Measurements from ENCODE around the gene HELZ. TPM values are rescaled to one million over a fixed set of nuclear protein-coding genes. Genes with fewer than 3 reads are reported as not detected.

Gene HELZ
- total and polyA plus RNA-seq, 2 donors (not counting 1 experiment from before 2014, with no cell fraction given): 18.9 to 28.1 TPM

DNA sequence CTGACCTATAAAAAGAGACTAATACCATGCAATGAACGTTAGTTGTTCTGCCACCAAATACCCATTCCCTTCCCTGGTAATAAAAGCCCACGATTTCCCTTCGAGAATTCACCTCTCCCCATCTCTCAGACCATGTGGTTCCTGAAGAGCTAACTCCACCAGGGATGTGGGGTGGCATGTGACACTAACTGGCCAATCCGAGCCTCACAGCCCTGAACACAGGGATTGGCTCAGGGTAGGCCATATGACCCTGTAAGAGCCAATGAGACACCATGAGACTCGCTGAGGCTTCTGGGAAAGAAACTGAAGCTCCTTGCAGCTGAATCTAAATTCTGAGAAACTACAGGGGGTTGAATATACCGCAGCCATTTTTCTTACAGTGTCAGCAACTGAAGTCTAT, 21.1 kb downstream of the HELZ start:
- H3K27ac ChIP-seq (ENCODE audit: insufficient read depth, low read length): no peak overlapping the region
- no peak overlapping the region for H3K4me3 ChIP-seq (replicated peaks in 1 of 4; ENCODE audit: control extremely low read depth in 1 of 4, insufficient read depth in 1 of 4, low read depth in 3 of 4, low read length in 4 of 4)
- peaks cover 28% of the 10 kb centered on the region for H3K79me2 ChIP-seq (ENCODE audit: control insufficient read depth, insufficient read depth, low read length)
- H3K4me1 ChIP-seq (ENCODE audit: control insufficient read depth, extremely low read depth, insufficient read depth, low read length): peaks cover 2% of the 10 kb centered on the region
- H3K4me2 ChIP-seq (ENCODE audit: extremely low read depth, insufficient read depth, low read length): no peak overlapping the region
- no peaks in the 10 kb centered on the region for H3K27me3 ChIP-seq (ENCODE audit: control insufficient read depth, insufficient read depth, low read length)
- no peaks in the 10 kb centered on the region for H4K20me1 ChIP-seq (ENCODE audit: control insufficient read depth, extremely low read depth, insufficient read depth, low read length)
- H3K9ac ChIP-seq (ENCODE audit: insufficient read depth, low read length): no peak overlapping the region
- no peaks in the 10 kb centered on the region for H3K9me3 ChIP-seq (ENCODE audit: control insufficient read depth, insufficient read depth, low read depth, low read length)
- DNase-seq (ENCODE audit: low read depth in 2 of 2): no peak
- H2AFZ ChIP-seq (ENCODE audit: low read length): no peak overlapping the region
- H3K36me3 ChIP-seq (ENCODE audit: control insufficient read depth, insufficient read depth, low read length): no peaks in the 10 kb centered on the region
- TF ChIP-seq, protein P1, sequence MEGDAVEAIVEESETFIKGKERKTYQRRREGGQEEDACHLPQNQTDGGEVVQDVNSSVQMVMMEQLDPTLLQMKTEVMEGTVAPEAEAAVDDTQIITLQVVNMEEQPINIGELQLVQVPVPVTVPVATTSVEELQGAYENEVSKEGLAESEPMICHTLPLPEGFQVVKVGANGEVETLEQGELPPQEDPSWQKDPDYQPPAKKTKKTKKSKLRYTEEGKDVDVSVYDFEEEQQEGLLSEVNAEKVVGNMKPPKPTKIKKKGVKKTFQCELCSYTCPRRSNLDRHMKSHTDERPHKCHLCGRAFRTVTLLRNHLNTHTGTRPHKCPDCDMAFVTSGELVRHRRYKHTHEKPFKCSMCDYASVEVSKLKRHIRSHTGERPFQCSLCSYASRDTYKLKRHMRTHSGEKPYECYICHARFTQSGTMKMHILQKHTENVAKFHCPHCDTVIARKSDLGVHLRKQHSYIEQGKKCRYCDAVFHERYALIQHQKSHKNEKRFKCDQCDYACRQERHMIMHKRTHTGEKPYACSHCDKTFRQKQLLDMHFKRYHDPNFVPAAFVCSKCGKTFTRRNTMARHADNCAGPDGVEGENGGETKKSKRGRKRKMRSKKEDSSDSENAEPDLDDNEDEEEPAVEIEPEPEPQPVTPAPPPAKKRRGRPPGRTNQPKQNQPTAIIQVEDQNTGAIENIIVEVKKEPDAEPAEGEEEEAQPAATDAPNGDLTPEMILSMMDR (conservative IDR thresholded peaks at IDR 0.05 in 1 of 2, IDR thresholded peaks at IDR 0.05 in 1 of 2; ENCODE audit: low read depth in 1 of 2, low read length in 2 of 2): no peak
- TF ChIP-seq EZH2 (IDR thresholded peaks at IDR 0.05; ENCODE audit: low read length, missing control alignments): no peak

DNA sequence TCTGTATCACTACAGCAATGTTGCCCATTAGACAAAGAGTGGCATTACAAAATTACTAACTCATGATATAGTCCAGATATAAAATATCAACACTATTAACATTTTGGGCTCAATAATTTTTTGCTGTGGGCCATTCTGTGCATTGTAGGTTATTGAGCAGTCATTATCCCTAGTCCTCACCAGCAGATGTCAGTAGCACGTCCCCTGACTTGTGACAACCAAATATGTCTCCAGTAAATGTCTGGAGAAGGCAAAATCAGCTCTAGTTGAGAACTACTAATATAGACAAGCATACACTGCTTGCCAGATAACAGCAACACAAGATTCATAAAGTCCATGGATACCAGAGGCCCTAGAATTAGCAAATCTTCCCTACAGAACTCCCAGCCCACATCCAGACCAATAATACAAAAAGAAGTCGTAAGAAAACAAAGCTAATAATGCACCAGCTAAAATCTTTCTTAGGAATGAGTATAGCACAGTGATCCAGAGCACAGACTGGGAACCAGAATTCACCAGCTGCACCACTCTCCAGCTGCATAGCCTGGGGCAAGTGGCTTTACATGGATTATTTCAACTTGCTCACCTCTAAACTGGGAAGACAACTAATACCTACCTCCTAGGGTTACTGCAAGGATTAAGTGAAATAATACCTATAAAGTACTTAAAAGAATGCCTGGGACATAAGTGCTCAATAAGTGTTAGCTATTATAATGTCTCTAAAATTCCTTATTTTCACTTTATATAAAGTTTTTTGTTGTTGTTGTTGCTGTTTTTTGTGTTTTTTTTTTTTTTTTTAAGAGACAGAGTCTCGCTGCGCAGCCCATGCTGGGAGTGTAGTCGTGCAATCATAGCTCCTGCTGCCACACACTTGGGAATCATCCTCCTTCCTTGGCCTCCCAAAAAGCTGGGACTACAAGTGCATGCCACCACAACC, 23.7 kb downstream of the HELZ start:
- Histone ChIP-seq H2AFZ (ENCODE audit: low read length) (no peak overlapping the region), H3K36me3 (ENCODE audit: control insufficient read depth, insufficient read depth, low read length) (peaks cover 3% of the 10 kb centered on the region), H3K9me3 (ENCODE audit: control insufficient read depth, insufficient read depth, low read depth, low read length) (no peaks in the 10 kb centered on the region), H3K79me2 (ENCODE audit: control insufficient read depth, insufficient read depth, low read length) (peaks cover 25% of the 10 kb centered on the region), H3K9ac (ENCODE audit: insufficient read depth, low read length) (no peak overlapping the region), H3K27ac (ENCODE audit: insufficient read depth, low read length) (no peak overlapping the region), H3K27me3 (ENCODE audit: control insufficient read depth, insufficient read depth, low read length) (no peaks in the 10 kb centered on the region), H4K20me1 (ENCODE audit: control insufficient read depth, extremely low read depth, insufficient read depth, low read length) (no peaks in the 10 kb centered on the region), H3K4me1 (ENCODE audit: control insufficient read depth, extremely low read depth, insufficient read depth, low read length) (peaks cover 3% of the 10 kb centered on the region), H3K4me2 (ENCODE audit: extremely low read depth, insufficient read depth, low read length) (no peak overlapping the region), H3K4me3 (replicated peaks in 1 of 4; ENCODE audit: control extremely low read depth in 1 of 4, insufficient read depth in 1 of 4, low read depth in 3 of 4, low read length in 4 of 4) (no peak overlapping the region)
- DNase-seq (ENCODE audit: low read depth in 2 of 2): peak; percentile 38 to 54
- no peak for TF ChIP-seq EZH2 (IDR thresholded peaks at IDR 0.05; ENCODE audit: low read length, missing control alignments)
- TF ChIP-seq, protein P1 (conservative IDR thresholded peaks at IDR 0.05 in 1 of 2, IDR thresholded peaks at IDR 0.05 in 1 of 2; ENCODE audit: low read depth in 1 of 2, low read length in 2 of 2): peak; percentile 54 to 55

DNA sequence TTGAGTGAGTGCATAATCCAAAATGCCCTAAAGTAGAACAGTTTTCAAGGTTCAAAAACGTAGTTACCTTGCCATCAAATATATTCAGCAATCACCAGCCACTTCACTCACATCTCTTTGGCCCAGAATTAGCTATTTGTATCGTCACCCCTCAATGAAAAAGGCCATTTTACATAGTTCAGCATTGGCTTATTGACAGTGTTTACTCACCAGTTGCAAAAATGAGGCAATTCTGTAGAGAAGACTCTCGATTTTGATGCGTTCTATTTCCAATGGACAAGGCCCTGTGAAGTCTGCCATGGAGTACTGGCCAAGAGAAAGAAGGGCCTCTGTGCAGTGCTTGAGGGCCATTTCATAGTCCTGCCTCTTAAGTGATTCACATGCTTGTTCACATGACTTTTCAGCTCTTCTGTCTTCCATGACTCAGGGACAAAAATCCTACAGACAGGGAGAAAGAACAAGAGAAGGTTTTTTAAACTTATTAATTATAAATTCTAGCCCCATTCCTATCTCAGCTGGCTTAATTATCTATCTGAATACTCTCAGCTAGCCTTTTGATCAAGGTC, 26.5 kb downstream of the HELZ start:
- no peak overlapping the region for H2AFZ ChIP-seq (ENCODE audit: low read length)
- no peaks in the 10 kb centered on the region for H3K9me3 ChIP-seq (ENCODE audit: control insufficient read depth, insufficient read depth, low read depth, low read length)
- H3K4me3 ChIP-seq (replicated peaks in 1 of 4; ENCODE audit: control extremely low read depth in 1 of 4, insufficient read depth in 1 of 4, low read depth in 3 of 4, low read length in 4 of 4): no peak overlapping the region
- TF ChIP-seq, protein P1 (conservative IDR thresholded peaks at IDR 0.05 in 1 of 2, IDR thresholded peaks at IDR 0.05 in 1 of 2; ENCODE audit: low read depth in 1 of 2, low read length in 2 of 2): no peak
- no peak for TF ChIP-seq EZH2 (IDR thresholded peaks at IDR 0.05; ENCODE audit: low read length, missing control alignments)
- H3K27ac ChIP-seq (ENCODE audit: insufficient read depth, low read length): no peak overlapping the region
- peaks cover 3% of the 10 kb centered on the region for H3K36me3 ChIP-seq (ENCODE audit: control insufficient read depth, insufficient read depth, low read length)
- peak; percentile 22 to 71 for DNase-seq (ENCODE audit: low read depth in 2 of 2)
- no peaks in the 10 kb centered on the region for H3K27me3 ChIP-seq (ENCODE audit: control insufficient read depth, insufficient read depth, low read length)
- no peaks in the 10 kb centered on the region for H4K20me1 ChIP-seq (ENCODE audit: control insufficient read depth, extremely low read depth, insufficient read depth, low read length)
- H3K4me2 ChIP-seq (ENCODE audit: extremely low read depth, insufficient read depth, low read length): no peak overlapping the region
- peaks cover 5% of the 10 kb centered on the region for H3K4me1 ChIP-seq (ENCODE audit: control insufficient read depth, extremely low read depth, insufficient read depth, low read length)
- H3K79me2 ChIP-seq (ENCODE audit: control insufficient read depth, insufficient read depth, low read length): peaks cover 12% of the 10 kb centered on the region
- H3K9ac ChIP-seq (ENCODE audit: insufficient read depth, low read length): no peak overlapping the region

Measured in fibroblast of lung (primary cell).